HG02763 (cell line): ENCODE data around the gene USP40.

Experiments used
- ATAC-seq: cut with Tn5 transposase; IDR thresholded peaks from one replicate; pipeline ENCODE4 v1.9.1; 2021; ENCODE audit warnings: mild to moderate bottlenecking, moderate library complexity; ENCODE audit not compliant: unreplicated experiment

The USP40 gene

DNA sequence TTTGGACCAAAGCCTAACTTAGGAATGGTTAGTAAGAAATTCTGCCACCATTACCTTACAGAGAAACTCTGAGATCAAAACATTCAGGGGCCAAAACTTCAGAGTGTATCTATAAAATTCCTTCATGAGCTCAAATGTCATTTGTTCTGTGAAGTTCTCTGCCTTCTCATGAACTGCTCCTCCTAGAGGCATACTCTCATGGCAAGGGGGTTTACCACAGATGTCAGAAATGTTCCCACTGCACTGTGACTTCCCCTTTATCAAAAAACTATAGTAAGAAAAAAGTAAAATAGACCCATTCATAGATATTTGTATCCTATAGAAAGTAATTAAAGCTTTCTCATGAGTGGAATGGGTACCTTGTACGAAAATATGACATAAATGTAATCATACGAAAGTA lies 68.5 kb downstream of the USP40 start:
- ATAC-seq, result no peak

DNA sequence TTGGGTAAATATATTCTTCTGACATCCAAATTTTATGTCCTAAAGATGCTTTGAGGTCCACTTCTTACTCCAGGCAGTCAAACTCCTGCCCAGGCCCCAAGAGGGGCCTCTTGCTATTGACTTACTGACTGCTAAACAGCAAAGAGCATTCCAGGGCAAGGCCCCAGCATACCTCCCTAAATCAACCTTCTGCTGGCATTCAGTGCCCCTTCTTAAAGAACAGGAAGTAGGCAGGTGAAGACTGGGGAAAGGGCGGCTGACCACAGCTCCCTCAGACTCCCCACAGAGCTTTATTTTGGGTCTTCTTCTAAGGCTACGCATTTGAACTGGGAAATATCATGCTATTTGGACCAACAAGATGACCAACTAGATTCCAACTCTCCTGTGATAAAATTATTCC lies 68.9 kb downstream of the USP40 start:
- no peak for ATAC-seq

DNA sequence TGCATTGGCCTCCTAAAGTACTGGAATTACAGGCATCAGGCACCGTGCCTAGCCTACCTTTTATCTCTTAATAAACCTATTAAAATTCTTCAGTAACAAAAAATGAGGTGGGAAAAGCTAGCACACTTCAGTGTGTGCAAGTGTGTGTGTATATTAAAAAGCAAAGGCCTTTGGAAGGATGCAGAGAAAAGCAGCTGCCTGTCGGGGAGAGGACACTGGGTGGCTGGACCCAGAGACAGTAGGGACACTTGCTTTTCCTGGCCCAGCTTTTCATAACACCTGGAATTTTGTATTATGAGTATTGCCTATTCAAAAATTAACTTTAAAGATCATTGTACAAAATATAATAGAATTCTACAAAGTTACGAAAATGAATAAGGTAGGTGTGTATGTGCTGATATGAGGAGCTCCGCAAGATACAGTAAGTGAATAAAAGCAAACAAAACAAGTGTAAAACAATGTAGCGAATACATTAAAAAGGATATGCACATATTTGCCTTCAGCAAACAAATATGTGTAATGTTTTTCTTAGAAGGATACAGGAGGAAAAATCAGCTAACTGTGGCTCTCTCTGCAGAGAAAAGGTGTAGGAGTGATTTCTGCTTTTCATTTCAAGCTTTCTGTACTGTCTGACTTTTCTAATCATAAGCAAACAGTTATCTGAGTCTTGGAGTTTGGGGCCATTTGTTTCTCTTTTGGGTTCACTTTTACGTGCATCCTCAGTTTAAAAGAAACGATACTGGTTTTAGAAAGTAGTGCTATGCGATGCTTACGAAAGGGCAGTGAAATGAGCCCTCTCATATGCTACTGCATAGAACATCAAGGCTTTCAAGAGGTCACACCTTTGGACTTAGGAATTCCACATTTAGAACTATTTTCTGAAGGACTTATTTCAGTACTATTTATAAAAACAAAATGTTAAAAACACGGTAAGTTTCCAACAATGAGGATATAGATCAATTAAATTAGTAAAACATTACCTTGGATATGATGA lies 70.8 kb downstream of the USP40 start:
- no peak for ATAC-seq

DNA sequence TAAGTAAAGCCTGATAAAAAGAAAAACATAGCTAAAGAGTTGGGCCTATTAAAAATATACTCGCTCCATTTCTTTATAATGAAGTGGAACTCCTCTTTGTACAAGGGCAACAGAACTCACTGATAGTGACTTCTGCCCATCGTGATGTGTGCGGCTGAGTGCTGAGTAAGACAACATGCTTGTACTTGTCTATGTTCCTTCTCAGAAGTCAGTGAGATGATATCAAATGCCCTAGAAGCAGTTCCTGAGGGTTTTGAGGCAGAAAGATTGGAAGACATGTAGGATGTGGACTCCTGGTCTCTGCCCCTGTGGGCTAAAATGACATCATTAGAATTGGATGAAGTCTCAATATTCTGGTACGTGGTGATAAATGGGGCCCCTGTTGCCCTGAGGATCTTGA lies 73.8 kb downstream of the USP40 start:
- ATAC-seq, result no peak

DNA sequence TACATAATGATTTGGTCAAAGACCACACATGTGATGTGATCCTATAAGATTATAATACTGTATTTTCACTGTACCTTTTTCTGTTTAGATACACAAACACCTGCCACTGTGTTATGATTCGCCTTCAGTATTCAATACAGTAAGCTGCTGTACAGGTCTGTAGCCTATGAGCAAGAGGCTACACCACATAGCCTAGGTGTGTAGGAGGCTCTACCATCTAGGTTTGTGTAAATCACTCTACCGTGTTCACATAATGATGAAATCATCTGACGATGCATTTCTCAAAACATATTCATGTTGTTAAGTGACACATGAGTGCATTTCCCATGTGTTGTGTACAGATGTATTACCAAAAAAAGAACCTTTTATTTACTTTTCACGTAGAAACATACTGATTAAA lies 74.5 kb downstream of the USP40 start:
- ATAC-seq, result no peak

DNA sequence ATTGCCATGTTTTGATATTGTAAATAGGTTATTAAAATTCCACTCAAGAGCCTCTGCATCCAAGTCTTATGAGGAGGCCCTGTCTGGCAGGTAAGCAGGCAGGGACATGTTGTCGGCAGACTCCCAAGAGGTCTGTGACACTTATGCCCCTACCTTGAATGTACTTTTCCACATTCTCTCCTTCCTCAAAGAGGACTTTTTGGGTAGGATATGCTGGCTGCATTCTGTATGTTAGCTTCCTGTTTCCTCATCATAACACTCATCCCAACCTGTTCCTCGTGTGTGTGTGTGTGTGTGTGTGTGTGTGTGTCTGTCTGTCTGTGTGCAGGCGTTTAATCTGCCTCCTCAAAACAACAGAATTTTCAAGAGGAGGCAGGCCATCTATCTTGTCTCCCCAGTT lies 75.3 kb downstream of the USP40 start:
- no peak for ATAC-seq

DNA sequence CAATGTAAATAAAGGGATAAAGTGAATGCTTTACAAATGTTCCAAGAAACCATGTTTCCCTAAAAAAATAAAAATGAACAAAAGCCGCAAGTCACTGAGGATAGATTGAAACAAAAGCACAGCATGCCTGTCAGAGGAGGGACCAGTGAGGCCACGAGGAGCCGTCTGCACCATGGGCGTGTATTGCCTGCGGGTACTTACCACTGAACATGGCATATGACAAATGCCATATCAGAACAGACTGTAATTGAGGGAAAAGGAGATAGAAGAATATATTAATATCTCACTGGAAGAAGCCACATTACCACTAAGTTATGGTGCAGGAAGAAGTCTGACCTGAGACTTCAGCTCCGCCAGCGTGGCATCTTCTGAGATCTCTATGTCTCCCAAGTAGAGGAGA lies 75.8 kb downstream of the USP40 start:
- no peak for ATAC-seq

DNA sequence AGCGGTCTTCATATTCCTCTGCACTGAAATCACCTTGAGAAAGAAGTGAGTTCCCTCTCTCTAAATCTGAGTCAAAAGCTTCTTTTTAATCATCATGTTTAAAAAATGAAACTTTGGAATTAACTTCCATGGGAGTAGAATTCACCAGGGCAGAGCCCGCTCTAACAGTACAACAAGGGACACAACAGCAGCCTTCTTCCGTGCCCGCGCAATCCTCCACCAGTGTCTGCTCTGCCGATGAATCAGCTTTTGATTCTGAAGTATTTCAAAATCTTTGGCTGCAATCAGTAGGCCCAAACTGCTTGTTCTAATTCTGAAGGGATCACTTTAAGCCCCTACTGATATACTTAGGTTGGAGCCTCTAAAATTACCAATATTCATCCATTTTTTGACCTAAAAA lies 76.9 kb downstream of the USP40 start:
- ATAC-seq, result no peak

DNA sequence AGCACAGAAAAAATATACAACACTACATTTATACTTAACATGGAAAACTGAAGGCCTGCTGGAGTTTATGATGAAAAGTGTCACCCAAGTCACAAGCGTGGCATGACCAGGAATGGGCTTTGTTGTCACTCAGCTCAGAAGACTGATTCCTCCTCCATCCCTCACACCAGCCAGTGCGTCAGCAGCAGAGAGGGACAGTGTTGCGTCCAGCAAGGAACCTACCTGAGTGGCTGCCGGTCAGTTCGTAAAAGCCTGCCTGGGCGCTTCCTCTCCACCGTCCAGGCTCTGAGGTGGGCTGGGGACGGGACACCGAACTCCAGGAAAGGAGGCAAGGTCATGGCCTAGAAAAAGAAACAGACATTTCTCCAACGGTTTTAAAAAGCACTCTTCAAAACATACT lies 77.4 kb downstream of the USP40 start:
- no peak for ATAC-seq

DNA sequence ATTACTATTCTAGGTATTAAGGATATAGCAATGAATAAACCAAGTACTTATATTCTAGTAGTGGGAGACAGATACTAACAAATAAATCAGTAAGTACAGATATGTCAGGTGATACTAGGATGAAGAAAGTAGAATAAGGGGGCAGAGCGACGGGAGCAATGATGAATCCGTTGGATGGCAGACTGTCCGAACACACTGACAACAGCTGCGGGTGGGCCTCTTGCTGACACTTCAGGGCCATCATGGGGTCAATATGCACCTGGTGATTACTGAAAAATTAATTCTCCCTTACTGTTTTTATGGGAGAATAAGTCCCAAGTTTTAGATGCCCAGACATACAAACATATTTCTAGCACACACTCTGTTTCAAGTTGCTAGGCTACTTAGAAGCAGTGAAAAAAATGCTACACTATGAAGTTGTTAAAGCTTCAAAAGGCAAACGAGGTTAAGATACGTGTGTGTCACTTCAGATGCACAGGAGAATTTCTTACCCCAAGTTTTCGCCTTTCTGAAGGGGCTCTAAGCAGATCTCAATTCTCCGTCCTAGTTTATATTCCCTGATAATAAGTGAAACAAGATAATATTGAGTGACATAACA lies 78.7 kb downstream of the USP40 start:
- no peak for ATAC-seq

DNA sequence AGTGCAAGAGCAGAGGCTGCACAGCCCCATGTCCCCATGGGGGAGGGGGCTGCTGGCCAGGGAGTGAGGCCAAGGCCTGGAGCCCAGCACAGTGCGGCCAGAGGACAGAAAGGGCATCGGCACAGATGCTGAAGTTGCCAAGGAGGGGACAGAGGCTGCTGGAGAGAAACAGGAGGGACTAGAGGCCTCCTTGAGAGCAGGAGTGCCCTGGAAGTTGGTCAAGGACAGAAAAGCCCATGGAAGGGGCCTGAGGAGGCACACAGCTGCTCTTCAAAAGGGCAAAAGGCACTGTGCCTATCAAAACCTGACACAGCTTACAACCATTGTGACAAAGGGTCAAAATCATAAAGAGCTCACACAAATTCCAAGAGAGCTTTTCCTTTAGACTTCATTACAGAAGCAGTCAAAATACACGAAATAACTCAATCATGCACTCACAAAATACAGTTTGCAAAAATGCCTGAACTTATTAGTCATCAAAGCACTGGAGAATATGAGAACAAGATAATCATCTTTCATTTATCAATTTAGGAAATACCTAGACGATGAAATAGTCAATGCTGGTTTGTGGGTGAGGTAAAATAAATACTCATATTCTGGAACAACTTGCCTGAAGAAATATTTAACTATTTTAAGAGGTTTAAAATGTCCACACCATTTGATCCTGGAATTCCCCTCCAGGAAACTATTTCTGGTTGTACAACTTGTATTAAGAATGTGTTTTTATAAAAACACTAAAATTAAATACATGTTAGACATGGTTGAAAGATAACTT lies 79.6 kb downstream of the USP40 start:
- ATAC-seq, result no peak

DNA sequence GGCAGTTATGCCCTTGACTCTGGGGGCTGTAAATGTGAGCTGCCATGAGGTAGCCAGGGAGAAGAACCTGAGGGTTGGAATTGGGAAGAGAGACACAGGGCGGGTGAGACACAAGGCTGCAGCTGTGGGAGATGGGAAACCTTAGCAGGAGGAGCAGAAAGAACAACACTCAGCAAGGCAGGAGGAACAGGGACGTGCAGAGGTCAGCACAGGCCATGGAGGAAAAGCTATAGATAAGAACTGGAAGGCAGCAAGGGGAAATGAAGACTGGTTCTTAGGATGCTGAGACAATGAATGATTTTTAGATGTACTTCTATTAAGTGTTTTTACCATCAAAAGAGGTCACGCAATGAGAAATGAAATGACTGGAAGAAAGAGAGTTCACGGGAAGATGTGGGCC lies 80.2 kb downstream of the USP40 start:
- ATAC-seq, result no peak

DNA sequence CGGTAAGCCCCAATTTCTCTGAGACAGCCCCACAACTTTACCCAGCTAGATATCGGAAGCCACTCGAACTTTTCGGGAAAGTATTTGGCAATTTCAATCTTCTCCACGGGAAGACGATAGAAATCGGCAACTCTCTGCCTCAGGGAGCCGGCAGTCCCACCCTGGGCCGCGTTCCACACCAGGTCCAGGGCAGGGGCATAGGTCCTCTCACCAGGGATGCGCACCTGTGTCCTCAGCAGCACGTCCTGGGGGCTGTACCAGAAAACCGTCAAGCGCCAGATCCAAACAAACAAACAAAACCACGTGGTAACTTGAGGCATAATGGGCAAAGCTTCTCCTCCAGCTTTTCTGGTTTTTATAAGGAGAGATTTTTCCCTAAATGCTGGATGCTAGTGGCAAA lies 80.9 kb downstream of the USP40 start:
- ATAC-seq, result no peak

DNA sequence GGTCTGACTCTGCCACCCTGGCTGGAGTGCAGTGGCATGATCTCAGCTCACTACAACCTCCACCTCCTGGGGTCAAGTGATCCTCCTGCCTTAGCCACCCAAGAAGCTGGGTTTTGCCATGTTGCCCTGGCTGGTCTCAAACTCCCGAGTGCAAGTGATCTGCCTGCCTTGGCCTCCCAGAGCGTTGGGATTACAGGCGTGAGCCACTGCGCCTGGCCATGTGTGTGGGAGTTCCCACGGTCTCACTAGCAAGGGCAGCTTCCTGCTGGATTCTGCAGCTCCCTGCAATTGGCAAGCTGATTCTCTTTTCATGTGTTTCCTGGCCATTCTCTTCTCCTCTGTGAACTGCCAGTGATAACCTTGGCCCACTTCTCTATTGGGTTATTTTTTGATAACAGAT lies 84.0 kb downstream of the USP40 start:
- no peak for ATAC-seq

DNA sequence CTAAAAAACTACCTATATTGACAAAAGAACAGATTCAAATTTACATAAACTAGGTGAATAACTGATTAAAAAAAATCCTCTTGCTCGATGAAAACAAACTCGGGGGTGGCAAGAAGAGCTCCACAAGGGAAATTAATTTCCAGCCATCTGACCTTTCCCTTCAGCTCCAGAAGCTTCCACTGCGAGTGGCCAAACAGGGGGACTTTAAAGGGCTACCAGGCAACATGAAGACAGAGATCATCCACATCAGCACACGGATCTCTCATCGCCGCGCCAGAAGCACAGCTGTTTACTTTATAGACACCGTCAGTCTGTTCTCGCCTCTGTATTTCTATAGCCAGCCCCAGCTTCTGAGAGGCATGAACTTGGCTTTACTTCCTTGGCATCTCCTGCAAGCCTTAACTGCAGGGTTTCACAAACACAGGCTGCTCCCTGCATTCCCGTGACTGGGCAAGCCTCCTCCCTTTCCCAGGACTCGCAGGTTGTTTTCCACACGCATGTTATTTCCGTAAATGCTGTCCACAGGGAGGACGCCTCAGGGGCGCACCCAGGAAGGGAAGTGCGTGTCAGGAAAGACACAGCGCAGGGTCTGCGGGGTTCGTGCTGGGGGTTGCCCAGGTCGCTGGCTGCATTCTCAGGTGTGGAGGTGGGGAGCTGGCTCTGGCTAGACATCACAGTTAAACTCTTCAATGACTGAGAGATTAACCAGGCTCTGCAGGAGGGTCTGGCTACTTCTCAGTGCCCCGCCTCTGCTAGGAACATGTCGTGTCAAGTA lies 85.0 kb downstream of the USP40 start:
- ATAC-seq, result no peak

DNA sequence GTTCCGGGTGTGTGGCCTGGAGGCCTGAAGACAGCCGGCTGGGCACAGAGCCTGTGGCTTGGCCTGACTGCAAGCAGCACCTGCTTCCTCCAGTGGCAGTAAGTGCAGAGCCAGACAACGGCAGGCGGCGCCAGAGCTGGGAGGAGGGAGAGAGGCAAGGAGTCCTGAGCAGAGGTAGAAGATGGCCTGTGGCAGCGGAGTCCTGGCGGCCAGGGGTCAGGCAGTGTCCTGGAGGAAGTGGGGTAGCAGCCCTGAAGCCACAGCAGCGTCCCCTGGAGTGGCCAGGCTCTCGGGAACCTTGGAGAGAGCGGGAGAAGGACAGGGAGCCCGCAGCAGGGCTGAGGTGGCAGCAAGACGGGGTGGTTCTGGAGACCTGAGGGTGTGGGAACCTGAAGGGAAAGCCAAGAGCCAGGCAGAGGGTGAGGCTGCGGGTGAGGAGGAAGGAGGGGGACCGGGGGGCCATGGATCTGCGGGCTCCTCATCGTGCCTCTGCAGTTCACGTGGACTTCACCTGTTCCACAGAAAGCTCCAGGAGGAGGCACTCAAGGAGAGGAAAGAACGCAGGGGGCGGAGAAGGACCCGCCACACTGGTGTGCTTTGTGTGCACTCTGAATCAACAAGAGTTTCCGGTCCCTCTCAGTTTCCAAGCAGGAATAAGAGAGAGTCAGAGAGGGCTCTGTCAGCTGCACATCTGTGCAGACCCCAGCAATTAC lies 85.9 kb downstream of the USP40 start:
- no peak for ATAC-seq

DNA sequence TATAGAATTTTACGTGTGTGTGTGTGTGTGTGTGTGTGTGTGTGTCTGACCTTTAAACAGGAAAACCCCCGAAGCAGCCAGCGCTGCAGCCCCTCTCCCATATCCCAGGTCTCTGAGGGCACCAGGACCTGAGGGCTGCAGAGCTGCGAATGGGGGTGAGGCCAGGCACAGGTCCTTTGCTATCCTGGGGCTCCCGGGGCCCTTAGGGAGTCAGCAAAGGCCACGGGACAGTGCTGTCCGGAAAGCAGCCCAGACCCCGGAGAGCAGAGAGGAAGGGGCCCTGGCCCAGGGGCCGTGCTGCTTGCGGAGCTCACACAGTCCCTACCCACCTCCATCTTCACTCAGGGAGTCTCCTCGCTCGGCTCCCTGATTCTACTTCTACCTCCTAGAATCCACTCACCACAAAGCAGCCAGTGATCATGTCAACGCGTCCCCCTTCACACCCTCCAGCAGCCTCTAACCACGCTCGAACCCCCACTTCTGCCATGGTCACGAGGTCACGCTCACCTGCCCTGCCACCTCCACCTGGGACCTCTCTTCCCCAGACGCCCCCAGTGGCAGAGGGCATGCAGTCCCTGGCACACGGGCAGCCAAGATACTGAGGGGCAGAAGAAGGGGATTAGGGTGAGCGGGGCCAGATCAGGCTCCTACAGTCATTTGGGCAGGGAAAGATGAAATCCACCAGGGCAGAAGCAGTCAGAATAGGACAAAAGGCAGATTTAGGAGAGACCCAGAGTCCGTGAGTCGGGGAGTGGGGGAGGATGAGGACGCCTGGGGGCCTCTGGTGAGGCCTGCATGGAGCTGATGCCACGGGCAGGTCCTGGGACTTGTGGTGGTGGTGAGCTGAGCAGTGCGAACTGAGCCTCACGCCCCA lies 86.7 kb downstream of the USP40 start:
- ATAC-seq, result no peak

DNA sequence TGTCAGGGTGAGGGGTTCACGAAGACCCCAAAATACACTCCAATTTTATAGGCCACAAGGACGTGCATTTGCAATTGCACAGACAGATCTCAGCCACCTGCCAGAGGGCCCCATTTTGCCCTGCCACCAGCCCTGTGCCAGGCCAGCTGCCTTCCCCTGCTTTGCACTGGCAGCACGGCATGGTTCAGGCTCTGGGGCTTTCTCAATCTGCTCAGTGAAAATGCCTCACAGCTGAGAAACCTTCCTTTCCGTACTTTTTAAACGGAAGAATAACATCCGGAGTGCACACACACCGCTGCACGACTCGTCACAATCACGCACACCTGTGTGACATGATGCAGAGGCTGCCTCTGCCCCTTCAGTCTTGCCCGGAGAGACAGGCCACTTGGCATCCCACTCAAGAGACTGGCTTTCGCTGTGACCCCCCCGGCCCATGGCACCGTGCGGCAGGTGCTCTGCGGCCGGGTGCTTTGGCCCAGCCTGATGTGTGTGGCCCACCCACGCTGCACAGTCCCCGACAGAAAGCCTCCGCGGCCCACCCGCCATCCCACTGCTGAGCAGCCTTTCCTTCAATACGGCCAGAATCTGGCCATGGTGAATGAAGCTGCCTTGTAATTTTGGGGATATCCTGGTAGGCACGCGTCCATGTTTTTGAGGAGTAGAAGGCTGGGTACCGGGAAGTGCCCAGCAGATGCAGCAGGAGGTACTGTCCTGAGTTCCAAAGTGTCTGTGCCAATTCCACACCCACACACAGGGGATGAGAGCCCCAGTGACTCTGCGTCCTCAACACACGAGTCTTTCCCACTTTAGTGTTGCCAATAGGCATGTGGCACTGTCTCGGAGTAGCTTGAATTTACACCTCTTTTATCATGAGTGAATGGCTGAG lies 88.8 kb downstream of the USP40 start:
- ATAC-seq, result no peak
